GM18907 (cell line): ENCODE data around the gene CCDC27.

Source experiments
- ATAC-seq: cut with Tn5 transposase; IDR thresholded peaks from one replicate; pipeline ENCODE4 v1.9.1; 2021; ENCODE audit warnings: mild to moderate bottlenecking, moderate library complexity; ENCODE audit not compliant: unreplicated experiment

Gene CCDC27

DNA sequence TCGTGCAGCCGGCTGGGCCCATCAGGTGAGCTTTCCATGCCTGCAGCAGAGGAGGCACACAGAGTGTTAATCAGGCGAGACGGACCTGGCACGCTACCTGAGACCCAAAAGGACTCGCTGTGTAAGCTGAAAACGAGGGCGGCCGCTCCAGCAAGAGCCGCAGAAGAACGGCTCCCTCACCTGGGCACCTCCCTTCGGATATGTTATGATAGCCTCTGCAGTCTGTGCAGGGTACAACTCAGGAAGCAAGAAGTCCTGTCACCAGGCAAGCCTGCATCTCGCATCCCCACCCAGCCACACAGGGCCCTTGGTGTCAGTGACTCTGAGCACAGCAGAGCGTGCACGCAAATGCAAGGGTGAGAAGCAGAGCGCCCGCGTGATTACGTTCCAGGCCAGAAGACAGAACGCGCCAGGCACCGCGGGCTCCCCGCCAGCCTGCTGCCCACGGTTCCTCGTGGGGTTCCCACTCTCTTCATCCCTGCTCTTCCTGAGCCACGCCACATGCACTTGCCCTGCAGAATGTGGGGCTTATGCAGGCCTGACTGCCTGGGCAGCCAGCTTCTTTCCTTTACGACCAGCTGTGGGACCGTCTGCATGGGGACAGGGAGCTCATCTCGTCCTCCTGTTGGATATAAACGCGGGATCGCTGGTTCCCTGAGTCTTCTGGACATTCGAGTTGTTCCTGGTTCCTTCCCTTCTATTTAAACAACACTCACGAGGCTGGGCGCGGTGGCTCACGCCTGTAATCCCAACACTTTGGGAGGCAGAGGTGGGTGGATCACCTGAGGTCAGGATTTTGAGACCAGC lies 64.3 kb downstream of the CCDC27 start:
- ATAC-seq, result no peak

GRCh38 chr1:3817138-3817740 lies 65.0 kb downstream of the CCDC27 start:
- no peak for ATAC-seq

DNA sequence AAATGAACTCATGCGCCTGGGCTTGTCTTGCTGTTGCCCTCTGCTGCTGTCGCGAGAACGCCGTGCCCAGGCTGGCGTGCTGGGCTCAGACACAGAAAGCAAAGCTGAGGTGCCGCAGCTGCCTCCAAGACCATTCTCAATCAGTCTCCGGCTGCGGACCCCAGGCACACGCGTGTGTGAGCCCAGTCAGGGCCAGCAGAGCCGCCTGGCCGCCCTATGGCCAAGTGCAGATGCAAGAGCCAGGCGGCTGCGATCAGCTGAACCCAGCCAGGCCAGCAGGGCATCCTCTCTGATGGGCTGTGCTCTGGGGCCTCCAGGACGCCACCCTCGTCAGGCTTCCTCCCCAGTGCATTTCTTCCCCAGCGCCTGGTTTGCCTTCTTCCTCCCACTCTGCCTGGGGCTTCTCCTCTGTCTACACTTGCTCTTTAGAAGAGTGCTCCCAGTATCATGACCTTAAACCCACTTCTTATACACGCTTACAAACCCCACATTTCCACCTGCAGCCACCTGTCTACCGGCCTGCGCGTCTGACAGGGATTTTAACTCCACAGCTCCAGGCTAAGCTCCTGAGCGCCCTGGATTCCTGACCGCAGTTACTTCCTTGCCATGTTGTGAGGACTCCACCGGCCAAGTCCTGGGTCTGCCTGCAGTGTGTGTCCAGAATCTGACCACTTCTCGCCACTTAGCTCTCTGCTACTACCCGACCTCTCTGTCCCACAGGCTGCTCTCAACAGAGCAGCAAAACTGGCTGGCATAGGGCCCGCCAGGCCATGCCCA lies 65.8 kb downstream of the CCDC27 start:
- no peak for ATAC-seq

- ATAC-seq, result no peak
Measured at GRCh38 chr1:3819771-3820200, 67.5 kb downstream of the CCDC27 start.

DNA sequence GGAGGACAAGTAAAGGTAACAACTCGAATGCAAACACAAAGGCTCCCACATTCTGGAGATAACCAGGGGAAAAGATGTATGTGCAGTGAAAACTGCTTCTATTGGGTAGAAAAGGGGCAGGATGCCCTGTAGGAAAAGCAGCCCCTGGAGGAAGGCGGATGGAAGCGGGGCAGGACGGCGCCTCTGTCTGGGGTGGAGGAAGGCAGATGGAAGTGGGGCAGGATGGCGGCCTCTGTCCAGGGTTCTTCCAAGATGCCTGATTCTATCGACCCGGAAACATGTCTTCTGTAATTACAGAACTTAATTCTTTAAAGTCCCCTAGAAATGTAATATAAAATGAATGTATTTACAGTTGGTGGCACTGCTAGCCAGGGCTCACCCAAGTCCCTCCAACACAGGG lies 68.1 kb downstream of the CCDC27 start:
- ATAC-seq, result no peak

DNA sequence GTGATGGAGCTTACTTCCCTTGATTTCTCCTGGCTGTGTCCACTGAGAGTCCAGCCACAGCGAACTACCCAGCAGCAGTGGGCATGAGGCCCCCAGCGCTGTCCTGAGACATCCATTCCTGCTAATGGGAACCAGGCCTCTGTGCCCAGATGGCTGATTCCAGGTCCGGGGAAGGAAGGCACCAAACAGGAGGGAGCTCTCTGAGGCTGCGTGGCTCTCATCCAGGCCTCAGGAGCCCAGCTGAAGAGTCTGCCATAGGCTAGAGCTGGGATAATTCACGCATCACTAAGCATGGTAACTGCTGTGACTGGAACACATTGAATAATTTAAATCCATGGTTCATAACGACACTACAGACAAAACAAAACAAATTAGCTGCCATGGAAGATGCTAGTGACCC lies 68.8 kb downstream of the CCDC27 start:
- no peak for ATAC-seq
